SK-N-SH (cell line): ENCODE data around the gene SAMD8.

Experiments used
- CTCF ChIP-seq: fragments of 200-600 bp; sonication (generic); IDR thresholded peaks from 2 replicates; pipeline ENCODE4 v1.6.1; 2017; ENCODE audit warnings: antibody characterized with exemption, mild to moderate bottlenecking, moderate library complexity
- EP300 ChIP-seq, 2 experiments: IDR thresholded peaks; 2 replicates each; pipeline versions ENCODE4 v1.4.0 to v1.6.1; 2012; ENCODE audit warnings: borderline replicate concordance in 1 of 2, low read depth in 1 of 2, low read length in 1 of 2
- FOSL2 ChIP-seq: IDR thresholded peaks from 2 replicates; pipeline ENCODE4 v1.4.0; 2012; ENCODE audit warnings: low read depth, mild to moderate bottlenecking, moderate library complexity, borderline replicate concordance
- MAX ChIP-seq: IDR thresholded peaks from 2 replicates; pipeline ENCODE4 v1.4.0; 2012; ENCODE audit warnings: low read depth
- MXI1 ChIP-seq: IDR thresholded peaks from 2 replicates; pipeline ENCODE4 v1.6.1; 2012; ENCODE audit warnings: mild to moderate bottlenecking, low read depth, low read length, improper control_type of control experiment
- POLR2AphosphoS5 ChIP-seq: IDR thresholded peaks from 2 replicates; pipeline ENCODE4 v1.6.1; 2012; ENCODE audit warnings: low read depth, low read length

GRCh38 chr10:75105576-75106197, 5.8 kb upstream of the SAMD8 start:
- TF ChIP-seq CTCF (no peak), MAX (no peak), MXI1 (no peak), FOSL2 (no peak), EP300 (IDR thresholded peaks at IDR 0.05; ENCODE audit: borderline replicate concordance in 1 of 2, low read depth in 1 of 2, low read length in 1 of 2) (no peak), POLR2AphosphoS5 (no peak)
